Fibroblast of lung (primary cell): Measurements from ENCODE around the gene TMEM256.

Experiments used
- EZH2 ChIP-seq: IDR thresholded peaks from 2 replicates; pipeline ENCODE4 v1.5.1; 2012; ENCODE audit warnings: low read length, control low read depth, mild to moderate bottlenecking; ENCODE audit errors: missing control alignments
- TF ChIP-seq, protein P1 (sequence below), 2 donors: IDR thresholded peaks in 1 of 2; conservative IDR thresholded peaks in 1 of 2; 1 replicate in 1 of 2; 2 replicates in 1 of 2; pipeline ENCODE4 v1.5.1; 2011 to 2012; ENCODE audit warnings: low read length in 2 of 2, control low read depth in 1 of 2, inconsistent platforms in 1 of 2, low read depth in 1 of 2, mild to moderate bottlenecking in 1 of 2

DNA sequence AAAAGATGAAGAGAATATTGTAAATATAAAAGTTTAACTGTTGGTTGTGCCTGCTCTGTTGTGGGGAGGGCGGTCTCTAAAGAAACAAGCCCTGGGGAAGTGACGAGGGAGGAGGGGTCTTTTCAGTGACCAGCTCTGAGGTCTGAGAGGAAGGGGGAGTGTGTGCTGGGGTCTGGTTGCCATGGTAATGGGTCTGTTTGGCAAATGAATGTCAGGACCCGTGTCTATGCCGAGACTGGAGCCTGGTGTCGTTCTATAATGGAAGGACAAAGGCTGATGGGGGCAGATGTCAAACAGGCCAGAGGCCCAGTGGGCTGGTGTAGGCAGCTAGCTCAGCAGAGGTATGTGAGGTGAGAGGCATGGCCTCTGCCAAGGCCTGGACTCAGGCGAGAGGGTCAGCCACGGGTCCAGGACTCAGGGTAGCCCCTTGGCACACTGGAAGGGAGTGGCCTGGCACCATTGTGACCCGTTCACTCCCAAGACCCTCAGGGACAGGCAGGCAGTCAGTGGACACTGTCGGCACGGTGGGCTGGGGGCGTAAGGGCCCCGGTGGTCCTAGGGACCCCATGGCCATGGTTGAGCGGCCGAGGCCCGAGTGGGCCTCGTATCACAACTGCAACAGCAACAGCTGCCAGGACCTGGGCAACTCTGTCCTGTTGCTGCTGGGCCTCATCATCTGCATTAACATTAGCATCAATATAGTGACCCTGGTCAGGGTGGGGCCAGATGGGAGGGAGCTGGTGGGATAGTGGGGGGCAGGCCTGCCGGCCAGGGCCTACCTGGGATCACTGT lies 16.1 kb upstream of the TMEM256 start, which contains the start of gene SPEM1:
- TF ChIP-seq, protein P1, sequence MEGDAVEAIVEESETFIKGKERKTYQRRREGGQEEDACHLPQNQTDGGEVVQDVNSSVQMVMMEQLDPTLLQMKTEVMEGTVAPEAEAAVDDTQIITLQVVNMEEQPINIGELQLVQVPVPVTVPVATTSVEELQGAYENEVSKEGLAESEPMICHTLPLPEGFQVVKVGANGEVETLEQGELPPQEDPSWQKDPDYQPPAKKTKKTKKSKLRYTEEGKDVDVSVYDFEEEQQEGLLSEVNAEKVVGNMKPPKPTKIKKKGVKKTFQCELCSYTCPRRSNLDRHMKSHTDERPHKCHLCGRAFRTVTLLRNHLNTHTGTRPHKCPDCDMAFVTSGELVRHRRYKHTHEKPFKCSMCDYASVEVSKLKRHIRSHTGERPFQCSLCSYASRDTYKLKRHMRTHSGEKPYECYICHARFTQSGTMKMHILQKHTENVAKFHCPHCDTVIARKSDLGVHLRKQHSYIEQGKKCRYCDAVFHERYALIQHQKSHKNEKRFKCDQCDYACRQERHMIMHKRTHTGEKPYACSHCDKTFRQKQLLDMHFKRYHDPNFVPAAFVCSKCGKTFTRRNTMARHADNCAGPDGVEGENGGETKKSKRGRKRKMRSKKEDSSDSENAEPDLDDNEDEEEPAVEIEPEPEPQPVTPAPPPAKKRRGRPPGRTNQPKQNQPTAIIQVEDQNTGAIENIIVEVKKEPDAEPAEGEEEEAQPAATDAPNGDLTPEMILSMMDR (conservative IDR thresholded peaks at IDR 0.05 in 1 of 2, IDR thresholded peaks at IDR 0.05 in 1 of 2; ENCODE audit: low read depth in 1 of 2, low read length in 2 of 2) = no peak
- TF ChIP-seq EZH2 = no peak
